K562 (cell line): Measurements from ENCODE around the gene TMEM138. TPM values are rescaled to one million over a fixed set of nuclear protein-coding genes. Genes with fewer than 3 reads are reported as not detected.

Source experiments
- ATAC-seq: fragments of 200-7000 bp; cut with Tn5 transposase; 3 replicates; pipeline ENCODE4 v1.9.1; 2020; ENCODE audit warnings: moderate library complexity
- BruUV-seq: library from RNA; stranded (reverse); fragments of 400-500 nt; replicated peaks from 2 replicates; lab custom pipeline; 2021; lab: Mats Ljungman, UMichigan
- CTCF ChIA-PET: fragments of 300-600 bp; formaldehyde crosslinking; extraction: SDS; loops from one replicate; lab custom pipeline; 2021; ENCODE audit warnings: low intra/inter-chr PET ratio; lab: Yijun Ruan, JAX
- POLR2A ChIA-PET: fragments of 300-600, 350-650 bp; sonication (Branson Sonifier 250); formaldehyde crosslinking; extraction: SDS; loops from one replicate; lab custom pipeline; 2021; ENCODE audit warnings: antibody characterized with exemption, inconsistent platforms; lab: Yijun Ruan, JAX
- DNase-seq, 4 experiments: peaks; one replicate each; pipeline versions ENCODE4 v3.0.0 to v3.0.0-alpha.2; 2011 to 2018; ENCODE audit warnings: low spot score in 3 of 4, mixed read lengths in 3 of 4; ENCODE audit errors: extremely low read depth in 1 of 4
- FAIRE-seq: peaks from 2 replicates; lab custom pipeline; 2011; peaks lifted over from hg19 to GRCh38; lab: Jason Lieb, UNC
- H2AFZ ChIP-seq: 2 replicates; pipeline ENCODE4 v1.6.0; 2011; ENCODE audit warnings: low read depth, low read length, control low read depth, inconsistent platforms
- H3K27ac ChIP-seq: fragments of 200-600 bp; 3 replicates; pipeline ENCODE4 v1.8.0; 2011; ENCODE audit warnings: low read depth, mild to moderate bottlenecking, control low read depth, inconsistent platforms, low read length, moderate library complexity, mixed read lengths; ENCODE audit errors: extremely low read depth
- H3K27me3 ChIP-seq, 2 experiments: fragments of 300-600 bp in 1 of 2; 2 replicates in 1 of 2; 3 replicates in 1 of 2; pipeline versions ENCODE4 v1.6.0 to v1.8.0; 2011; ENCODE audit warnings: inconsistent platforms in 2 of 2, low read length in 2 of 2, mild to moderate bottlenecking in 1 of 2, mixed read lengths in 1 of 2, moderate library complexity in 1 of 2; ENCODE audit not compliant: control insufficient read depth in 2 of 2, insufficient read depth in 2 of 2
- H3K36me3 ChIP-seq: fragments of 300-600 bp; 3 replicates; pipeline ENCODE4 v1.8.0; 2011; ENCODE audit warnings: mild to moderate bottlenecking, low read length, inconsistent platforms; ENCODE audit not compliant: control insufficient read depth, insufficient read depth
- H3K4me1 ChIP-seq, 2 experiments: fragments of 200-600 bp in 1 of 2; replicated peaks in 1 of 2; 2 replicates in 1 of 2; 3 replicates in 1 of 2; pipeline versions ENCODE4 v1.5.1 to v1.8.0; 2011; ENCODE audit warnings: inconsistent platforms in 2 of 2, low read length in 2 of 2, mild to moderate bottlenecking in 1 of 2, mixed read lengths in 1 of 2, moderate library complexity in 1 of 2; ENCODE audit not compliant: control insufficient read depth in 2 of 2, insufficient read depth in 2 of 2
- H3K4me2 ChIP-seq: 2 replicates; pipeline ENCODE4 v1.6.1; 2011; ENCODE audit warnings: low read length, control low read depth, inconsistent platforms, mixed read lengths; ENCODE audit not compliant: insufficient read depth
- H3K4me3 ChIP-seq: fragments of 200-600 bp; sonication (generic), shearing (Covaris generic); 2 replicates; pipeline ENCODE4 v1.5.1; 2016; ENCODE audit warnings: control low read depth, inconsistent platforms
- H3K79me2 ChIP-seq: fragments of 200-600 bp; 3 replicates; pipeline ENCODE4 v1.8.0; 2011; ENCODE audit warnings: low read length, inconsistent platforms; ENCODE audit not compliant: control insufficient read depth, insufficient read depth
- H3K9ac ChIP-seq, 2 experiments: 2 replicates each; pipeline versions ENCODE4 v1.6.0 to v1.6.1; 2011; ENCODE audit warnings: low read depth in 2 of 2, low read length in 2 of 2, control low read depth in 1 of 2, inconsistent platforms in 1 of 2, mild to moderate bottlenecking in 1 of 2, mixed read lengths in 1 of 2; ENCODE audit not compliant: insufficient read depth in 1 of 2
- H3K9me1 ChIP-seq: one replicate; pipeline ENCODE4 v1.6.0; 2011; ENCODE audit warnings: inconsistent platforms, mild to moderate bottlenecking, low read length, moderate library complexity; ENCODE audit not compliant: control insufficient read depth, insufficient read depth
- H3K9me3 ChIP-seq: replicated peaks from 2 replicates; pipeline ENCODE4 v1.5.1; 2011; ENCODE audit warnings: low read depth, low read length, inconsistent platforms; ENCODE audit not compliant: control insufficient read depth, insufficient read depth
- H4K20me1 ChIP-seq: replicated peaks from 2 replicates; pipeline ENCODE4 v1.6.1; 2011; ENCODE audit warnings: low read length, inconsistent platforms, mixed read lengths; ENCODE audit not compliant: control insufficient read depth, insufficient read depth
- ELF2 ChIP-seq: fragments of 250-450 bp; sonication (Bioruptor Pico); IDR thresholded peaks from 2 replicates; pipeline ENCODE4 v1.5.0; 2021; ENCODE audit warnings: mild to moderate bottlenecking
- IRF2 ChIP-seq: sonication (generic); formaldehyde crosslinking; IDR thresholded peaks from 2 replicates; pipeline ENCODE4 v1.8.1; 2022; ENCODE audit warnings: mild to moderate bottlenecking, missing genetic modification reagents
- NBN ChIP-seq: fragments of 450-650 bp; IDR thresholded peaks from 2 replicates; pipeline ENCODE4 v1.6.1; 2016; ENCODE audit warnings: low read depth, mild to moderate bottlenecking
- PTBP1 ChIP-seq: fragments of 200-400 bp; formaldehyde crosslinking; IDR thresholded peaks from 2 replicates; pipeline ENCODE4 v1.6.1; 2017; ENCODE audit warnings: low read depth, low read length
- RBM17 ChIP-seq: fragments of 200-400 bp; formaldehyde crosslinking; IDR thresholded peaks from 2 replicates; pipeline ENCODE4 v1.6.1; 2017; ENCODE audit warnings: low read depth, mild to moderate bottlenecking, low read length, borderline replicate concordance
- TGIF2 ChIP-seq: sonication (generic); formaldehyde crosslinking; IDR thresholded peaks from 2 replicates; pipeline ENCODE4 v1.8.1; 2022; ENCODE audit warnings: mild to moderate bottlenecking, missing genetic modification reagents, moderate library complexity
- ZNF239 ChIP-seq: fragments of 250-450 bp; sonication (Bioruptor Pico); IDR thresholded peaks from 2 replicates; pipeline ENCODE4 v1.4.0; 2020; ENCODE audit warnings: mild to moderate bottlenecking
- ZNF324 ChIP-seq: fragments of 250-450 bp; sonication (Bioruptor Pico); IDR thresholded peaks from 2 replicates; pipeline ENCODE4 v1.4.0; 2020; ENCODE audit warnings: mild to moderate bottlenecking
- WGBS: fragments of 100-300 bp; shearing (Covaris generic); methylation state at CpG from one replicate; pipeline ENCODE4 v1.1.6; 2016; ENCODE audit warnings: low coverage, mixed read lengths; ENCODE audit not compliant: insufficient coverage; ENCODE audit errors: missing lambda C conversion rate; 5-methylcytosine and 5-hydroxymethylcytosine counted together
- in situ Hi-C: fragments of 300-500 bp; cut with MboI; formaldehyde crosslinking; loops from 4 replicates; pipeline ENCODE4 v1.15.0; 2018; ENCODE audit warnings: inconsistent platforms, mixed read lengths
- intact Hi-C: fragments of 100-400 bp; cut with micrococcal nuclease; formaldehyde crosslinking; loops from 2 replicates; pipeline ENCODE4 v1.14.2; 2022
- polyA plus RNA-seq, 8 experiments: library from polyadenylated mRNA; depleted of rRNA in 4 of 8; stranded (reverse) in 5 of 8; unstranded in 3 of 8; fragments of >200 nt; fragmentation: Nextera tagmentation in 2 of 8; fragmentation: Illumina TruSeq in 1 of 8; extraction: Ambion mirVana in 2 of 8; extraction: Trizol in 1 of 8; gene quantifications; 2 replicates each; pipeline versions ENCODE4 v1.2.1 to v1.2.3, GENCODE V29; 2011 to 2014; ENCODE audit warnings: inconsistent platforms in 1 of 8, missing spikeins in 1 of 8
- total RNA-seq, 7 experiments: library from RNA; depleted of rRNA in 6 of 7; stranded (reverse); fragments of >200 nt in 6 of 7; fragmentation: Illumina TruSeq in 2 of 7; extraction: Trizol in 2 of 7; gene quantifications; 2 replicates each; pipeline versions ENCODE4 v1.2.1 to v1.2.3, GENCODE V29; 2011 to 2021; ENCODE audit warnings: low replicate concordance in 1 of 7
- TF ChIP-seq, protein P1 (sequence below): sonication (generic); formaldehyde crosslinking; IDR thresholded peaks from 2 replicates; pipeline ENCODE4 v1.9.0; 2022; ENCODE audit warnings: mild to moderate bottlenecking, missing genetic modification reagents
- TF ChIP-seq, protein P2 (sequence below): sonication (generic); formaldehyde crosslinking; IDR thresholded peaks from 2 replicates; pipeline ENCODE4 v1.8.1; 2023; ENCODE audit warnings: mild to moderate bottlenecking, missing genetic modification reagents, moderate library complexity

TMEM138 gene
- total and polyA plus RNA-seq, 9 of the 15 experiments (the other 6 are each of a cell fraction or from before 2014, with no cell fraction given), result 23.2 to 168 (median 63.1) TPM

DNA sequence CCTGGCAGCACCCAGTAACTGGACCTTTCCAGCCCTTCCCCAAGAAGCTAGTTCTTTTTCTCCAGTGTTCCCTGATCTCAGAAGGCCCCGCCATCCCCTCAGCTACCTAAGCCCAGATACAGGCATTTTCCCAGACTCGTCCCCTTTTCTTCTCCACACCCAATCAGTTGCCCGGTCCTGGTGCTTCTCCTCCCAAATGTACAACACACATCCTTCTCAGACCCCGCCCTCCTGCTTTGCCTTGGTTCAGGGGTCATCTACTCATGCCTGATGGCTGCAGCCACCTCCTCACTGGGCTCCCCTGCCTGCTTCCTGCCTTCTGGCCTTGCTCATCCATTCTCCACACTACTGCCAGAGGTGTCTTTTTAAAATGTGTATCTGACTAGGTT is 22.7 kb upstream of the TMEM138 start:
- Histone ChIP-seq H3K9me3 (no peaks in the 10 kb centered on the region), H3K27me3 (no peaks in the 10 kb centered on the region), H3K9me1 (no peaks in the 10 kb centered on the region), H3K79me2 (peaks cover 3% of the 10 kb centered on the region; the same call in 2 of the 3 replicates), H4K20me1 (no peaks in the 10 kb centered on the region), H3K27ac (no peak overlapping the region), H3K36me3 (peaks cover 20% of the 10 kb centered on the region; the same call in 2 of the 3 replicates), H3K4me1 (peaks cover 56 to 74% of the 10 kb centered on the region in 2 experiments; a peak in 4 of 5 replicates), H3K4me2 (no peak overlapping the region), H3K9ac (no peak overlapping the region), H2AFZ (no peak overlapping the region), H3K4me3 (no peak overlapping the region)
- TF ChIP-seq NBN (no peak), IRF2 (CRISPR knock-in tag) (no peak), ELF2 (CRISPR knock-in tag) (no peak), TGIF2 (CRISPR knock-in tag) (no peak), ZNF239 (CRISPR knock-in tag) (no peak), ZNF324 (CRISPR knock-in tag) (no peak), RBM17 (no peak), PTBP1 (no peak)
- TF ChIP-seq, protein P1, sequence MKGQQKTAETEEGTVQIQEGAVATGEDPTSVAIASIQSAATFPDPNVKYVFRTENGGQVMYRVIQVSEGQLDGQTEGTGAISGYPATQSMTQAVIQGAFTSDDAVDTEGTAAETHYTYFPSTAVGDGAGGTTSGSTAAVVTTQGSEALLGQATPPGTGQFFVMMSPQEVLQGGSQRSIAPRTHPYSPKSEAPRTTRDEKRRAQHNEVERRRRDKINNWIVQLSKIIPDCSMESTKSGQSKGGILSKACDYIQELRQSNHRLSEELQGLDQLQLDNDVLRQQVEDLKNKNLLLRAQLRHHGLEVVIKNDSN, result no peak
- TF ChIP-seq, protein P2, sequence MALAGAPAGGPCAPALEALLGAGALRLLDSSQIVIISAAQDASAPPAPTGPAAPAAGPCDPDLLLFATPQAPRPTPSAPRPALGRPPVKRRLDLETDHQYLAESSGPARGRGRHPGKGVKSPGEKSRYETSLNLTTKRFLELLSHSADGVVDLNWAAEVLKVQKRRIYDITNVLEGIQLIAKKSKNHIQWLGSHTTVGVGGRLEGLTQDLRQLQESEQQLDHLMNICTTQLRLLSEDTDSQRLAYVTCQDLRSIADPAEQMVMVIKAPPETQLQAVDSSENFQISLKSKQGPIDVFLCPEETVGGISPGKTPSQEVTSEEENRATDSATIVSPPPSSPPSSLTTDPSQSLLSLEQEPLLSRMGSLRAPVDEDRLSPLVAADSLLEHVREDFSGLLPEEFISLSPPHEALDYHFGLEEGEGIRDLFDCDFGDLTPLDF, result no peak
- POLR2A ChIA-PET, result interaction anchor here (1.1 to 1.5 kb wide), 3 partner anchors 10 to 46 kb away, joined by 3 to 6 read pairs (median 5); no protein-coding TSS in a partner anchor
- BruUV-seq, result no TSS peak
- DNase-seq, result no peak
- no peak for FAIRE-seq
- ATAC-seq, result no peak
- CTCF ChIA-PET, result no interaction called here
- 73% methylated on average over 4 of the region's 4 CpGs for WGBS
- in situ Hi-C loops, result loop anchor here (5.0 kb wide), 1 partner anchor 48 kb away; no protein-coding TSS in a partner anchor
- intact Hi-C loops, result no loop called here
